ENCODE measurements around the gene A4GALT.

Gene A4GALT

GRCh38 chr22:42664976-42665831 is 55.5 kb downstream of the A4GALT start:
- no peaks in the 10 kb centered on the region for H4K20me1 ChIP-seq (ENCODE audit: insufficient read depth, low read length, poor library complexity, severe bottlenecking)
- no peak for TF ChIP-seq EZH2phosphoT487 (IDR thresholded peaks at IDR 0.05; ENCODE audit: borderline replicate concordance)
- H2AFZ ChIP-seq (ENCODE audit: low read length), result no peak overlapping the region
- H3K9me2 ChIP-seq (replicated peaks; ENCODE audit: low read depth, low read length), result no peaks in the 10 kb centered on the region
- H3K27me3 ChIP-seq (ENCODE audit: insufficient read depth, low read length, poor library complexity, severe bottlenecking), result no peaks in the 10 kb centered on the region
- no peaks in the 10 kb centered on the region for H3K4me1 ChIP-seq (ENCODE audit: insufficient read depth, low read length, poor library complexity, severe bottlenecking)
- no peaks in the 10 kb centered on the region for H3K36me3 ChIP-seq (ENCODE audit: insufficient read depth, low read length)
- H3K4me3 ChIP-seq (ENCODE audit: low read length, poor library complexity, severe bottlenecking), result no peak overlapping the region
- H3K9me3 ChIP-seq (ENCODE audit: insufficient read depth, low read depth, low read length), result no peaks in the 10 kb centered on the region
- no peak overlapping the region for H3K9ac ChIP-seq (ENCODE audit: low read depth, low read length, poor library complexity, severe bottlenecking)
- H3K4me2 ChIP-seq (ENCODE audit: low read depth, low read length, poor library complexity, severe bottlenecking), result no peak overlapping the region
- H3F3A ChIP-seq (ENCODE audit: low read depth), result no peaks in the 10 kb centered on the region
- H3K79me2 ChIP-seq (ENCODE audit: insufficient read depth, low read length), result no peaks in the 10 kb centered on the region

GRCh38 chr22:42661985-42662831 is 58.5 kb downstream of the A4GALT start:
- Histone ChIP-seq H2AFZ (ENCODE audit: low read length) (peak overlapping the region; percentile 95), H3K36me3 (ENCODE audit: insufficient read depth, low read length) (no peaks in the 10 kb centered on the region), H3K9me3 (ENCODE audit: insufficient read depth, low read depth, low read length) (no peaks in the 10 kb centered on the region), H3K79me2 (ENCODE audit: insufficient read depth, low read length) (no peaks in the 10 kb centered on the region), H3K4me3 (ENCODE audit: low read length, poor library complexity, severe bottlenecking) (peak overlapping the region; percentile 67), H4K20me1 (ENCODE audit: insufficient read depth, low read length, poor library complexity, severe bottlenecking) (no peaks in the 10 kb centered on the region), H3K9me2 (replicated peaks; ENCODE audit: low read depth, low read length) (no peaks in the 10 kb centered on the region), H3F3A (ENCODE audit: low read depth) (no peaks in the 10 kb centered on the region), H3K9ac (ENCODE audit: low read depth, low read length, poor library complexity, severe bottlenecking) (no peak overlapping the region), H3K4me1 (ENCODE audit: insufficient read depth, low read length, poor library complexity, severe bottlenecking) (no peaks in the 10 kb centered on the region), H3K4me2 (ENCODE audit: low read depth, low read length, poor library complexity, severe bottlenecking) (peak overlapping the region; percentile 63), H3K27me3 (ENCODE audit: insufficient read depth, low read length, poor library complexity, severe bottlenecking) (no peaks in the 10 kb centered on the region)
- no peak for TF ChIP-seq EZH2phosphoT487 (IDR thresholded peaks at IDR 0.05; ENCODE audit: borderline replicate concordance)
- peak; percentile 74 for TF ChIP-seq CTCF (conservative IDR thresholded peaks at IDR 0.05; ENCODE audit: low read length)

- TF ChIP-seq EZH2phosphoT487 (IDR thresholded peaks at IDR 0.05; ENCODE audit: borderline replicate concordance), result no peak
- no peak for TF ChIP-seq CTCF (conservative IDR thresholded peaks at IDR 0.05; ENCODE audit: low read length)
- no peaks in the 10 kb centered on the region for H3K9me3 ChIP-seq (ENCODE audit: insufficient read depth, low read depth, low read length)
- H3K4me3 ChIP-seq (ENCODE audit: low read length, poor library complexity, severe bottlenecking), result no peak overlapping the region
- H3K36me3 ChIP-seq (ENCODE audit: insufficient read depth, low read length), result no peaks in the 10 kb centered on the region
- H3K79me2 ChIP-seq (ENCODE audit: insufficient read depth, low read length), result no peaks in the 10 kb centered on the region
- H3K9me2 ChIP-seq (replicated peaks; ENCODE audit: low read depth, low read length), result no peaks in the 10 kb centered on the region
- no peaks in the 10 kb centered on the region for H4K20me1 ChIP-seq (ENCODE audit: insufficient read depth, low read length, poor library complexity, severe bottlenecking)
- H3K4me1 ChIP-seq (ENCODE audit: insufficient read depth, low read length, poor library complexity, severe bottlenecking), result no peaks in the 10 kb centered on the region
- no peaks in the 10 kb centered on the region for H3F3A ChIP-seq (ENCODE audit: low read depth)
- H3K4me2 ChIP-seq (ENCODE audit: low read depth, low read length, poor library complexity, severe bottlenecking), result no peak overlapping the region
- no peak overlapping the region for H2AFZ ChIP-seq (ENCODE audit: low read length)
- no peaks in the 10 kb centered on the region for H3K27me3 ChIP-seq (ENCODE audit: insufficient read depth, low read length, poor library complexity, severe bottlenecking)
- H3K9ac ChIP-seq (ENCODE audit: low read depth, low read length, poor library complexity, severe bottlenecking), result no peak overlapping the region
Measured at GRCh38 chr22:42656578-42656977, 64.1 kb downstream of the A4GALT start.

Data from Loucy (cell line).